NB4 (cell line): ENCODE measurements around the gene ISOC1.

Experiments
- DNase-seq: peaks from one replicate; pipeline ENCODE4 v3.0.0; 2010; ENCODE audit warnings: low read depth
- H3K4me3 ChIP-seq: one replicate; pipeline ENCODE4 v1.5.1; 2011; ENCODE audit warnings: mild to moderate bottlenecking, low read depth, low read length, moderate library complexity
- CTCF ChIP-seq: IDR thresholded peaks from one replicate; pipeline ENCODE4 v1.5.1; 2012; ENCODE audit warnings: low read depth, low read length
- MAX ChIP-seq: IDR thresholded peaks from 2 replicates; pipeline ENCODE4 v1.6.1; 2011; ENCODE audit warnings: low read depth, low read length
- MYC ChIP-seq: IDR thresholded peaks from 2 replicates; pipeline ENCODE4 v1.6.1; 2011; ENCODE audit warnings: low read depth, low read length
- POLR2A ChIP-seq: IDR thresholded peaks from 2 replicates; pipeline ENCODE4 v1.6.1; 2011; ENCODE audit warnings: mild to moderate bottlenecking; ENCODE audit not compliant: insufficient read length; ENCODE audit errors: extremely low read depth

Gene ISOC1

GRCh38 chr5:129141078-129141477 lies 46.5 kb downstream of the ISOC1 start:
- DNase-seq, result no peak
- TF ChIP-seq POLR2A (no peak), CTCF (no peak), MAX (no peak), MYC (no peak)
- H3K4me3 ChIP-seq, result no peak overlapping the region

GRCh38 chr5:129141696-129142095 lies 47.1 kb downstream of the ISOC1 start:
- TF ChIP-seq MAX (no peak), POLR2A (no peak), CTCF (no peak), MYC (no peak)
- H3K4me3 ChIP-seq, result no peak overlapping the region
- DNase-seq, result no peak

- H3K4me3 ChIP-seq, result no peak overlapping the region
- no peak for DNase-seq
- TF ChIP-seq MYC, result no peak
- TF ChIP-seq CTCF, result no peak
- TF ChIP-seq POLR2A, result no peak
- no peak for TF ChIP-seq MAX
Observed at GRCh38 chr5:129155876-129156275, 61.3 kb downstream of the ISOC1 start.

- no peak for DNase-seq
Observed at GRCh38 chr5:129161830-129162229, 67.3 kb downstream of the ISOC1 start.

More at GRCh38 chr5:129161830-129162229, 67.3 kb downstream of the ISOC1 start:
- no peak overlapping the region for H3K4me3 ChIP-seq
- TF ChIP-seq MAX, result no peak
- no peak for TF ChIP-seq MYC
- TF ChIP-seq POLR2A, result no peak
- TF ChIP-seq CTCF, result no peak
